Limb (tissue), 2 donors: ENCODE data around the gene C3orf22.

ENCODE experiments used
- DNase-seq, 2 donors: peaks; one replicate each; pipeline ENCODE4 v3.0.0-alpha.2; 2016; ENCODE audit errors: extremely low spot score in 2 of 2

The C3orf22 gene

DNA sequence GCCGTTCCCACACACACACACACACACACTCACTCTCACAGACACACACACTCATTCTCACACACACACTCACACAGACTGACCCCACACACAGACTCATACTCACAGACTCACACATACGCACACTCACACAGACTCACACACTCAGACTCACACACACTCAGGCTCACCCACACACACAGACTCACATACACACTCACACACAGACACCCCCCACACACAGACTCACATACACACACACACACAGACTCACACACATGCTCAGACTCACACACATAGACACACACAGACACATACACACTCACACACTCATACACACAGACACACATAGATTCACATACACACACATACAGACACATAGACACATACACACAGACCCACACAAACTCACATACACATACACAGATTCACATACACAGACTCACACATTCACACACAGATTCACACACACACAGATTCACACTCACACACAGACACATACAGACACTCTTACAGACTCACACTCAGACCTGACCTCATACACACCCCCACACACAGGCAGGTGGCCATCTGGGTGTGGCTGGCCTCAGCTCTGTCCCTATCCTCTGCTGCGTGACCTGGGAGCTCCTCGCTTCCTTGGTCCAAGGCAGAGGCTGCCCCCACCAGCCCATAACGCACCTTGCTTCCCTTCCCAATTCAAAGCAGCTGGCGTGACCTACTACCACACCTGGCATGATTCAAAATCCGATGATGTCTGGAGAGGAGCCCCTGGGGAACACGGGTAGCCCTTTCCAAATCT lies 1.9 kb downstream of the C3orf22 start:
- DNase-seq = peak in 1 of 2 donors; percentile 9

- DNase-seq = no peak
These were observed 2.7 kb downstream of the C3orf22 start for GRCh38 chr3:126555795-126556636.

GRCh38 chr3:126554560-126555525 lies 3.9 kb downstream of the C3orf22 start:
- peak in 1 of 2 donors; percentile 14 for DNase-seq

DNA sequence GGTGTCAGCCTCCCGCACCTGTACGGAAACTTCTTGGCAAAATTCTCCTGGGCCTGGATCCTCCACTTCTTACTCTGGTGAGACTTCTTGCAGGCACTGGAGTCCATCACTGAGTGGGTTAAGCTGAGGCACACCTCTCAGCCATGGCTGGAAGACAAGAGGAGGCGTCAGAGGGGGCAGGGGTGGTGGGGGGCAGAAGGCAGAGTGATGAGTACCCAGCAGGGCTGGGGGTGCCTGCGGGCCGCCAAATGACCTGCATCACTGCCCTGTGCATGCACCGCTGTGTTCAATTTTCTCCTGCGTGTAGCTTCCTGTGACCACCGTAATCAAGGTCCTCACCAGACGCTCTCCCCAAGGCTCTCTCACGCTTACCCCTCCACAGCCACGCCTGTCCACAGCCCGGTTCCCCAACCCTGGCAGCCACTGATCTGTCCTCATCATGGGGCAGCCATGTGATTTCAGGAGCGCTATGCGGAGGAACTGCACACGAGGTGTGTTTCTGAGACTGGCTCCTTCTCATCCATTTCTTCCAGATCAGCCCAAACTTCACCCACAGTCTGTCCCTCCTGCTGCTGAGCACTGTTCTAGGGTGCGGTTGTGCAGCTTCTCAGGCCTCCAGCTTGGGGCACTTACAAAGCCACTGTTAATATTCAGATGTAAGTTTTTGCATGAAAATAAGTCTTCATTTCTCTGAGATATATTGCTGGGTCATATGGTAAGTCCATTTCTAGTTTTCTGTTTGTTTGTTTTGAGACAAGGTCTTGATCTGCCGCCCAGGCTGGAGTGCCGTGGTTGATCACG lies 5.2 kb downstream of the C3orf22 start:
- DNase-seq = peak in 1 of 2 donors; percentile 13

DNA sequence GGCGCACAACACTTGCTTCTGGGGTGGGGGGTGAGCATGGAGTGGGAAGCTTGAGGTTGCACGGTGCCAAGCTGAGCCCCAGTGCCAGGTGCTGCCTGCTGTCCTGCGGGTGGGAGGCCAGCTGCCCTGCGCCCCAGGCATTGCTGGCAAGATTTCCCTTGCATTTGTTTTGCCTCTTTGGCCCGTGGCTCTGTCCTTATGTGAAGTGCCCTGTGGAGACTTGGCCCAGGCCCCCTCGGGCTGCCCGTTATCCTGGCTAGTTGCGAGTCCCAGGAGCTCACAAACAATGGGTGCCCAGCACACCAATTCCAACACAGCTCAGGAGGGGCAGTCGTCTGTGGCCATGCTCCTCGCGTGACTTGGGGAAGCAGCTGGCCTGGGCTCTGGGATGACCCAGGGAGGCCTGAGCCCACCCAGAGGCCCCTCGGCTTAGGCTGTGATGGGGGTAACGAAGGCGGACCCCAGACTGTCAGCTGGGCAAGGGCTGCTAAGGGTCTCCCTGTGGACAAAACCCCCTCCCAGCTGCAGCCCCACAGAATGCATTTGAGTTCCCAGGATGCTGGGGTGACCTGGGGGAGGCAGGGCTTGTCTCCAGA lies 5.9 kb downstream of the C3orf22 start:
- DNase-seq = peak in 1 of 2 donors; percentile 24

DNA sequence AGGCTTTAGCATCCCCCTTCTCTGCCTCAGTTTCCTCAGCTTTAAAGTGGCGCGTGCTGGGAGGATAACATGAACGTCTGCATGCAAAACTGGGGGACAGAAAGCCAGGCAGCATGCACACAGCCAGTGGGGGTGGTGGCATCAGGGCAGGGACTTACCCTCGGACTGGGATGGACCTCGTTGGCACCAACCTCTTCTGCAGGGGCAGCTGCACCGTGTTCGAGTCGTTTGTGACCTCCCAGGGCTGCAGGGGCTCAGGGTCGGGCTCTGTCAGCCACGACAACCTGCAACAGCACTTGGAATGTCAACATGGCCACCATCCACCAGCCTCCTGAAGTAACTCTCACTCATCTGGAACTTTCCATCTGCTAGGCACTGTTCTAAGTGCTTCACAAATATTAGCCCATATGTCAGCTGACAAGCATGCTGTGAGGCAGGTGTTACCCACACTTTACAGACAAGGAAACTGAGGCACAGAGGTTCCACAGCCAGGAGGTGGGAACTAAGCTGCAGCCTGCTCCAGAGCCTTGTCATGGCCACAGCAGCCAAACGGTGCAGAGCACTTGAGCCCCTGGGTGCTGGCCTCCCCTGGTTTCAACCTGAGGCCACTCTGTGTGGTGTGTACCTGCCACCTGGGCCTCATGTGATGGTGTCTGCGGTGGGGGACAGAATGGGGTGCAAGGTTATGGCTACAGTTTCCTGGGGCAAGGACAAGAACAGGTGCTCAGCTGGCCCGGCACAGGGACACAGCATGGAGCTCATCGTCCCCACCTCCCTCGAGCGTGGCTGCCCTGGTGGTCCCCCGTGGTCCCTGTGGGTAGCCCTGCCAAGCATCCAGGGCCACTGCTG lies 6.7 kb downstream of the C3orf22 start:
- DNase-seq = peak in 1 of 2 donors; percentile 15

- peak in 1 of 2 donors; percentile 19 for DNase-seq
These were observed 7.5 kb downstream of the C3orf22 start for GRCh38 chr3:126551121-126551838.

- peak in 1 of 2 donors; percentile 37 for DNase-seq
These were observed 8.2 kb downstream of the C3orf22 start for GRCh38 chr3:126550488-126551051.

- peak in 1 of 2 donors; percentile 23 for DNase-seq
These were observed 8.8 kb downstream of the C3orf22 start for GRCh38 chr3:126549861-126550487.

GRCh38 chr3:126548556-126549466 lies 9.9 kb downstream of the C3orf22 start:
- DNase-seq = peak in 1 of 2 donors; percentile 14

DNA sequence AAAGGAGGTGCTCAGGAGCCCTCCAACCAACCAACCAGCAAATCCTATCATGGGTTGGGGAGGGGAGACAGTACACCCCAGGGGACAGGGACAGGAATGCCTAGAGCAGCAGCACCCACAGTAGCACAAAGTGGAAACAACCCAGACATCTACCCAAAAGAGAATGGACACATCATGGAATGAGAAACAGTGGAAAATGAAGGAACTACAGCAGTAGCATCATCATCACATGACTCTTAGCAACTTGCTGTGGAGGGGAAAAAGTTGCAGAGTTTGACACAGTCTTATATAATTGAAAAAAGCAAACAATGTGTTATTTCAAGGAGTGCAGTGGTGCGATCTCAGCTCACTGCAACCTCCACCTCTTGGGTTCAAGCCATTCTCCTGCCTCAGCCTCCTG lies 11.0 kb downstream of the C3orf22 start:
- DNase-seq = no peak

GRCh38 chr3:126546549-126547239 lies 12.0 kb downstream of the C3orf22 start:
- peak in 1 of 2 donors; percentile 9 for DNase-seq

- no peak for DNase-seq
These were observed 12.7 kb downstream of the C3orf22 start for GRCh38 chr3:126546013-126546412.

DNA sequence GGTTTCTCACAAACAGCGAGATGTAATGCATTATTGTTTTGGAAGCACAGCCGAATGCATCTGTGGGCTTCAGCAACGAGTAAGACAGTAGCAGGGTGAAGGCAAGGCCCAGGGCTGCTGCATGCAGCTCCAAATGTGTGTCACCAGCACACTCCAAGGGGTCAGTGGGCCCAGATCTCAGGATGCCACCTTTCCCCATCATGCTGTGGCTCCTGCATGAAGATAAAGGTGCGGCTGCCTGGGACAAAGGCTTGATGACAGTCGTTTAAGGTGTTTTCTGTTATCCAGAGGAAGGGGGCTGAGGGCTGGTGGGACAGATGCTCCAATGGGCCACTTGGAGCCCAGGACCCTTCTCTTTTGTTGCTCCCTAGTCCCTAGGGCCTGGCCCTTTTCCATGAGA lies 13.2 kb downstream of the C3orf22 start:
- DNase-seq = peak in 1 of 2 donors; percentile 11

DNA sequence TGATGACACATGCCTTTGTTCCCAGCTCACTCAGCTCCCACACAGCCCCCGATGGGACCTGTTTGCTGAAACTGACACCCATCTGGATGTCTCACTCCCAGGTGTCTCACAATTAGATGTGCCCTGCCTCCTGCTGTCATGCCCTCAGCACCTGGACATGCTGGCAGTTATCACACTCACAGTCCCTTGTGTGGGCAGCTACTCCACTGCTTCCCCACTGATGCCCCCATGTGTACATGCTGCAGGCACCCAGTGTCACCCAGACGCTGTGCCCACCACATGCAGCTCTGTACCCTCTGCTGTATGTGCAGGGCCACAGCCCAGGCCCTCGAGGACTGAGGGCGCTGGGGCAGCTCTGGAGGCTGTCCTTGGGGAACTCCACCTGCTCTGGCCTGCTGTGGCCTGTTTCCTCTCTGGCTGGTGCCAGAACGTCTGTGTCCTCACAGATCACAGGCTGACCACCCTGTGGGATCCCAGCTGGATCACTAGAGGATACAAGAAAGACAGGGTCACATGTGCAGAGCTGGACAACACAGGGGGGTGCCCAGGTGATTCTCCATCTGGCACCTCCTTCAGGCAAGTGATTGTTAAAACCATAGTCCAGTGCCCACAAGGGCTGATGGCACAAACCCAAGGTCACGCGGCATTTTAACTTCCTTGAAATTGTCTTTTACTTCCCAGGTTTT lies 14.0 kb downstream of the C3orf22 start:
- DNase-seq = peak in 1 of 2 donors; percentile 7
